HG03571 (cell line): Measurements from ENCODE around the gene KLHL42.
"Not testable (repeated sequence)": the region's sequence is repeated elsewhere in the genome, so short reads cannot be mapped to it uniquely, and the experiment has no call there.

Experiments used
- ATAC-seq: cut with Tn5 transposase; IDR thresholded peaks from one replicate; pipeline ENCODE4 v1.9.1; 2021; ENCODE audit not compliant: unreplicated experiment

The KLHL42 gene, protein sequence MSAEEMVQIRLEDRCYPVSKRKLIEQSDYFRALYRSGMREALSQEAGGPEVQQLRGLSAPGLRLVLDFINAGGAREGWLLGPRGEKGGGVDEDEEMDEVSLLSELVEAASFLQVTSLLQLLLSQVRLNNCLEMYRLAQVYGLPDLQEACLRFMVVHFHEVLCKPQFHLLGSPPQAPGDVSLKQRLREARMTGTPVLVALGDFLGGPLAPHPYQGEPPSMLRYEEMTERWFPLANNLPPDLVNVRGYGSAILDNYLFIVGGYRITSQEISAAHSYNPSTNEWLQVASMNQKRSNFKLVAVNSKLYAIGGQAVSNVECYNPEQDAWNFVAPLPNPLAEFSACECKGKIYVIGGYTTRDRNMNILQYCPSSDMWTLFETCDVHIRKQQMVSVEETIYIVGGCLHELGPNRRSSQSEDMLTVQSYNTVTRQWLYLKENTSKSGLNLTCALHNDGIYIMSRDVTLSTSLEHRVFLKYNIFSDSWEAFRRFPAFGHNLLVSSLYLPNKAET

DNA sequence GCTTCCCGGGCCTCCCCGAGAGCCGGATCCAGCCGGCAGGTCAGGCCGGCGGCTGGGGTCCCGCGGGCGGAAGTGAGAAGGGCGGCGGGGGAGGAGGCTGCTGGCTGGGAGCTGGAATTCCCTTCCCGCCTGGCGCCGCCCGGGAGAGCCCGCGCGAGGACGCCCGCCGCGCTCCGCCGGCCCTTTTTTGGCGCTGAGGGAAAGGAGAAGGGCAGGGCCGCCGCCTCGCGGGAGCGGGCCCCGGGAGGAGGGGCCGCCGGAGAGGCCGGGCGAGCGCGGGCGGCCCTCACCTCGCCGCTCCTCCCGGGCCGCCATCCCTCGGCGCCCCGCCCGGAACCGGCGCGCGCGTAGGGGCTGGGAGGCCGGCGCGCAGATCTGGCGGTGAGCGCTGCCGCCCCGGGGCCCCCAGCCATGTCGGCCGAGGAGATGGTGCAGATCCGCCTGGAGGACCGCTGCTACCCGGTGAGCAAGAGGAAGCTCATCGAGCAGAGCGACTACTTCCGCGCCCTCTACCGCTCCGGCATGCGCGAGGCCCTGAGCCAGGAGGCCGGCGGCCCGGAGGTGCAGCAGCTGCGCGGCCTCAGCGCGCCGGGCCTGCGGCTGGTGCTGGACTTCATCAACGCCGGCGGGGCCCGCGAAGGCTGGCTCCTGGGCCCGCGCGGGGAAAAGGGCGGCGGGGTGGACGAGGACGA lies at the start of gene KLHL42, which contains the start of gene MANSC4:
Gene KLHL42, plus strand, starts transcription at position 314 of the 692 bp plus-strand sequence. Its CDS starts 98 bp downstream, at position 412.
Gene MANSC4, minus strand, starts transcription at position 317 of the 692 bp plus-strand sequence. CDS start 8,960 bp downstream, outside the sequence.
- peak; percentile 75 for ATAC-seq

DNA sequence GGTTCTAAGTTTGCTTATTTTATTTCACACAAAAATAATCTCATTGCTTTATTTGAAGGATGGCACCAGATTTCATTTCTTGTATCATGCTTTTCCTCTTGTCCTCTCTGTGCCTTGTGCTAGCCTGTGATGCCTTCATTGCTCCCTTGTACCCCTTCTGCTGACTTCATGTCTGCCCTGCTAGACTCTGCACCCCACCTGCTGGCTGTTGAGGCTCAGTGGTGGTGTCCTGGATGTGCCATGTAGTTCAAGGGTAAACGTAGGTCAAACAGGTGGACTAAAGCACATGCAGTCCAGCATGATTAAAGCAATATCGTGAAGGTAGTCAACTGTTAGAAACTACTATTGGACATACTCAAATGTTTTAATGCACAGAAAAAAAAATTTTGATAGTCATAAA lies 47.8 kb upstream of the KLHL42 start:
- no peak for ATAC-seq

DNA sequence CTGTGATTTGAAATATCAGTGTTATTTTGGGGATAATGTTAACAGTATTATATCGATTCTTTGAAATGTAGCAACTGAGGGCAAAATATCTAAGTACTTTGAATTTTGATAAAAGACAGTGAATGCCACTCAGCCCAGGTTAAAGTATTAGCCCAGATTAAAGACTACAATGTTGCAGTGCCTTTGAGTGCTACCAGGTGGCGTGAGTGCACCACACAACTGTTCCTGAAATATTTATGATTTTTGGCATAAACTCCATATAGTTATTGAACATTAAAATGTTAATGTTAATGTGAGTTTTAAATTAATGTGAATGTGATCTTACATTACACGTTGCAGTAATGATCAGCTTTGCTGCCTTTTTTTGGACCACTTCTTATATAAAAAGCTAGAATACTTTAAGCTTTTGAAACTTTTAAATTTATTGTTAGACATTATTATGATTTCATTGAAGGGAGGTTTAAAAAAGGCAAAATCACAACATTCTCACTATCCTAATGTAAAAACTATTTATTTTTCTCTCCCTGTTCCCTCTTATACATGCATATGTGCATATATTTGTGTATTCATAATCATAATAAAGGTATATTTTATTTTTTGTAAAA lies 46.9 kb upstream of the KLHL42 start:
- ATAC-seq: peak; percentile 73

DNA sequence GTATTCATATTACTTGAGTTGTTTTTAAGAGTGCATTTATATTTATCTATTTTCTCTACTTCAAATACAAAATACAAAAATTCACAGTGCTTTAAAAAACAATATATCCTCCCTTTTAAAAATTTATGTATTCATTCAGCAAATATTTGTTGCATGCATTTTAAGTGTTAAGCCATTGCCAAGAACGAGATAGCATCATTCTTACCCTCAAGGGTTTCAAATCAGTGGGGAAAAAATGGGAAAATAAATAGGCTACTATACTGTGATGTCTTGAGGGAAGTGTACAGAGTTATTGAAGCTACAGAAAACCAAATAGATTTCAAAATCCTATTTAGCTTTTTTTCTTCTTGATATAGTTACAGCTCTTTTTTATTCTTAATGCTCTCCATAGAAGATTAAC lies 46.2 kb upstream of the KLHL42 start:
- ATAC-seq: no peak

DNA sequence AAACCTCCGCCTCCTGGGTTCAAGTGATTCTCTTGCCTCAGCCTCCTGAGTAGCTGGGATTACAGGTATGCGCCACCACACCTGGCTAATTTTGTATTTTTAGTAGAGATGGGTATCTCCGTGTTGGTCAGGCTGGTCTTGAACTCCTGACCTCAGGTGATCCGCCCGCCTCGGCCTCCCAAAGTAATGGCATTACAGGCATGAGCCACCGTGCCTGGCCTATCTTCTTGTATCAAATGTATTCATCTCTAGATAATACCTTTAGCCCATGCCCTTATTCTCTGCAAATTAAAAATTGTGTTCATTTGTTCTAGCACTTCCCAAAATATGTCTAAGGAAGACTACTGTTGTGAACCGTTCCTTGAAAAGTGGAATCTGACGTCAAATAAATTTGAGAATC lies 45.7 kb upstream of the KLHL42 start:
- not testable (repeated sequence) for ATAC-seq

DNA sequence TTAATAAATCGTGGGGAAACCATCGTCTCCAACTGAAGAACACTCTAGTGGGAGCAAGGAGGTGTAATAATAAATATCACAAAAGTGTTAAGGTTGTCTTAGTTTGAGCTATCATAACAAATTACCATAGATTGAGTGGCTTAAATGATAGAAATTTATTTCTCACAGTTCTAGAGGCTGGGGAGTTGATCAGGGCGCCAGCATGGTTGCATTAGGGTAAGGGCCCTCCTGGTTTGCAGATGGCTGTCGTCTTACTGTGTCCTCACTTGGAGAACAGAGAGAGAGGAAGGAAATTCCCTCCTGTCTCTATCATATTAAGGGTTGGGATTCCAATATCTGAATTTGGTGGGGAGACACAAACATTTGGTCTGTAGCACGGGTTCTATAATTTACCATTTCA lies 36.4 kb upstream of the KLHL42 start:
- no peak for ATAC-seq

DNA sequence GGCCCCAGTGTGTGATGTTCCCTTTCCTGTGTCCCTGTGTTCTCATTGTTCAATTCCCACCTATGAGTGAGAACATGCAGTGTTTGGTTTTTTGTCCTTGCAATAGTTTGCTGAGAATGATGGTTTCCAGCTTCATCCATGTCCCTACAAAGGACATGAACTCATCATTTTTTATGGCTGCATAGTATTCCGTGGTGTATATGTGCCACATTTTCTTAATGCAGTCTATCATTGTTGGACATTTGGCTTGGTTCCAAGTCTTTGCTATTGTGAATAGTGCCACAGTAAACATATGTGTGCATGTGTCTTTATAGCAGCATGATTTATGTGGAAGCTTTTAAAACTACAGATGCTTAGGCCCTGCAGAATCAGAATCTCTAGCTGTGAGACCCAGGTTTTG lies 34.3 kb upstream of the KLHL42 start:
- not testable (repeated sequence) for ATAC-seq

DNA sequence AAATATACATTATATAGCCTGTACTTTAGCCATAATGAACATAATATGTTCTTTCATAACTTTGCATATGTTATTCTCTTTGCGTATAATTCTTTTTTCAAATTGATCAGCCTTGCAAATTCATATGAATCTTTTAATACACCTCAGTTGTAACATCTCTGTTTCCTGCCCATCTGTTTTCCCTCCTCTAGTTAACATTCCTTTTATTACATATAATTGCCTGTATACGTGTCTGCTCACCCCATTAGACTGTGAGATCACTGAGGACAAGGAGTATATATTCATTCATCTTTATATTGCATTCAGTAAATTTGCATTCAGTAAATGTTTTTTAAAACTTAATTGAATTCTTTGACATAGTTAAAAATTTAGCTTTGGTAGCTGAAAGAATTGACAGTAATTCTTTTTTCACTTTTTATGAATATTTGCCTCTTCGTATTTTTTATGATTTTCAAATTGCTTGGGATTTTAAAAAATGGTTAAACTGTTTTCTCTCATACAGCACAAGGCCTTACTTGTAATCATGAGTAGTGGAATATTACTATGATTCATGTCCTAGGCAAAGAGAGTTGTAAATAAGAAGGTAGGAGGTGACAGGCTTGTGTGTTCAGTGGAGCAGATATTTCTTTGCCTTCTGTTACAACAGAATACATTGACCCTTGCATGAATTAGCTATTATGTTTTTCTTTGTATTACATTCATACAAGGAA lies 32.8 kb upstream of the KLHL42 start:
- ATAC-seq: no peak

DNA sequence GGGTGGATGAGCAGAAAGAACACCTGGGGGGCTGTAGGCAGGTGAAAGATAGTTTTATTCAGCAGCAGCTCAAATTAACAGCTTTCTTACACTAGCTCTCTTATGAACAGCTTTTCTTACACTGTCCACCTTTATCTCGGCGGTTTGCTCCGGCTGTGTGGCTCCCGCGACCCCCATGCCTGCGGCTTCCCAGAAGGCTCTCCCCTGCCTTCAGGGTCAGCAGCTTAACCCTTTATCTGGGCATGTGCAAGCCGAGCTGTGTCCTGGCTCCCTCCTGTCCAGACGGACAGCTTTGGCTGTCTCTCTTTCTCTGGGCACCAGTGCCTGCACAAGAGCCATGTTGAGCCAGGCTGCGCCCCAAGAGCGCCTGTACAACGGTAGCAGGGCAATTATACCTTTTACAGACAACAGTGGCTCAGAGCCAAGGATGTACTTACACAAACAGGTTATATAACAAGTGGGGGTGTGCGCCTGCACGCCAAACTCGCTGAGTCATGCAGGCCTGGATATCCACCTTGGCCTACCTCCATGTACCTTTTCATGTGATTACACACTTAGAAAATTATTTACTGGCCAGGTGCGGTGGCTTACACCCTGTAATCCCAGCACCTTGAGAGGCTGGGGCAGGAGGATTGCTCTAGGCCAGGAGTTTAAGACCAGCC lies 28.5 kb upstream of the KLHL42 start:
- ATAC-seq: no peak

DNA sequence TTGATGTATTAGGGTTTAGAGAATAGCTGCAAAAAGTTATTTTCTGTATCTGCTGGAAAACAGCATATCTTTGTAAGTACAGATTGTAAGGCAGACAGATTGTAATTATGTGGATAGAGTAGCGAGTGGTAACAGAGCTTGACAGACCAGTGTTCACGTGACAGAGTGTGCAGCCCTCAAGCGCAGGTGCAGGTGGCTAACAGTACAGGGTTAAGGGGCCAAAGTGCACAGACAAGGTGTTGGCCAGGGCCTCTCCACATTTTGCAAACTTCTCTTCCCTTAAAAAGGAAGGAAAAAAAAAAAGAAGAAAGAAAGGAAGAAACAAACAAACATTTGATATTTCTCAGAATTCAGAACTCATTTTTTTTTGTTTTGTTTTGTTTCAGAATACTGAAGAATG lies 25.2 kb upstream of the KLHL42 start:
- ATAC-seq: no peak

DNA sequence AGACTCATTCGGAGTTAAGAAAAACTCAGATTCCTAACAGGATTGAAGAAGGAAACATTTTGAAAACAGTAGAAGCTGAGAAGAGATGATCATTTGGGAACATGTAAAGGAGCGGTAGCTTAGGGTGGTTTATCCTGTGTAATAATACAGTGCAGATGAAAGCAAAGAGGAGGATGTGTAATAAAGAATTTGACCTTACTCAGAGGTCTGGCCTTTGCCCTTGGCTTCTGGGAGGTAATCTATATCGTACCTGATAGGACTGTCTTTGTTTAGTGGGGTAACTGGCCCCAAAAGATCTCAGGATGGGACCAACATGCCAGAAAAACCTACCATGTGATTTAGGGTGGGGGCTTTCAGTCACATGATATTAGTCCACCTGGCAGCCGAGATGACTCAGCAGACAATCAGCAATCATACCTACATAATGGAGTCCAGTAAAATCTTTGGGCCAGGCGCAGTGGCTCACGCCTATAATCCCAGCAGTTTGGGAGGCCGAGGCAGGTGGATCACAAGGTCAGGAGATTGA lies 23.3 kb upstream of the KLHL42 start:
- ATAC-seq: no peak

DNA sequence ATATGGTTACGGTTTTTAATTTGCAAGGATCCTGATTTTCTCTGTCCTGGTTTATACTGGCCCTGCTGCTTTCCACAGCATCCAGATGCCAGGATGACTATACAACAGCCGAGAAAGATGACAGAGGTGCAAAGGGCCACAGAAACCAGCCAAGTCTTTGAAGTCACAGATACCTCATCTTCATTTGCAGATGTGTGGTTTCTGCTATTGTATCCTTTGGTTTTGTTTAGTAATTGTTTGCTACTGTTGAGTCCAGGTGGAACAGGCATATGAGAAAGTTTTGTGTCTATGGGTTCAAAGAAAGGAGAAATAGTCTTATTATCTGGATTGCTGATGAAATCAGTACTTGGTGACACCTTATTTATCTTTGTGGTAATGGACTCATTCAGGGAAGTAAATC lies 17.3 kb upstream of the KLHL42 start:
- ATAC-seq: no peak

DNA sequence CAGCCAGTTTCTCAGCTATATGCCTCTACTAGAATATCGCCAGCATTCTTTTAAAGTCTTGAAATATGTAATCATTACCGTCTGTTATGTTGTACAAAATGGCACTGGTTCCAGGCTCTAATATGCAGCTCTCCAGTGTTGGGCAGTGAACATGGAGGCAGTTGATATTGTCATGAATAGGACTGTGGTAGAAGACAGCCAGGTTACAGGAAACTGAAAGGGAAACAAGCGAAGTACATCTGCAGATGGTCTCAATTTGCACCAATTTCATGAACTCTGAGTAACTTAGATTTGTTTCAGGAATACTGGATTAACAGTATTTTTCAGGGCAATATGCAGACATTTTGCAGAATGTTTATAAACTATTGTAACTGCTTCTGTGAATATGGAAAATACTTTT lies 13.4 kb upstream of the KLHL42 start:
- ATAC-seq: no peak

DNA sequence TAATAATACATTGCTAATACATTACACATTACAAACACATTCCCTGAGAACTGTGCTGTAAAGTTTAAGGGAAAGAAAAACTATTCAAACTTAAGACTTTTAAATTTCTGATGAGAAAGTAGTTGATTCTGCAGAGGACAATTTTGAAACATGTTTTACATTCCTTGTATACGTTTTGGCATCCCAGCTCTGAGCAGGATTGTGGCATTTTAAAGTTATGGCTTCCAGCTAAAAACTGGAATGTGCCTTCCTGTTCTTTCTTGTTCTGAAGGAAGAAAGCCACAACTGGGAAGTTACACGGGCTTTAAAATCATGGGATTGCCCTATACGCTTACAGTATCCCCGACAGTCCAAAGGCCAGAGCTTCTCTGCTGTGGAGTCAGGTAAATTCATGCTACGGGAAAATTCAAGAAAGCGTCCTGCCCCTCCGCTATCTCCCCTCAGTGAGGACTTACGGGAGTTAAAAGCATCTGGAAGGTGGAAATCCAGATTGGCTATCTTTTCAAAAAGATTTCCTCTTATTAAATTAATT lies 10.8 kb upstream of the KLHL42 start:
- ATAC-seq: no peak

DNA sequence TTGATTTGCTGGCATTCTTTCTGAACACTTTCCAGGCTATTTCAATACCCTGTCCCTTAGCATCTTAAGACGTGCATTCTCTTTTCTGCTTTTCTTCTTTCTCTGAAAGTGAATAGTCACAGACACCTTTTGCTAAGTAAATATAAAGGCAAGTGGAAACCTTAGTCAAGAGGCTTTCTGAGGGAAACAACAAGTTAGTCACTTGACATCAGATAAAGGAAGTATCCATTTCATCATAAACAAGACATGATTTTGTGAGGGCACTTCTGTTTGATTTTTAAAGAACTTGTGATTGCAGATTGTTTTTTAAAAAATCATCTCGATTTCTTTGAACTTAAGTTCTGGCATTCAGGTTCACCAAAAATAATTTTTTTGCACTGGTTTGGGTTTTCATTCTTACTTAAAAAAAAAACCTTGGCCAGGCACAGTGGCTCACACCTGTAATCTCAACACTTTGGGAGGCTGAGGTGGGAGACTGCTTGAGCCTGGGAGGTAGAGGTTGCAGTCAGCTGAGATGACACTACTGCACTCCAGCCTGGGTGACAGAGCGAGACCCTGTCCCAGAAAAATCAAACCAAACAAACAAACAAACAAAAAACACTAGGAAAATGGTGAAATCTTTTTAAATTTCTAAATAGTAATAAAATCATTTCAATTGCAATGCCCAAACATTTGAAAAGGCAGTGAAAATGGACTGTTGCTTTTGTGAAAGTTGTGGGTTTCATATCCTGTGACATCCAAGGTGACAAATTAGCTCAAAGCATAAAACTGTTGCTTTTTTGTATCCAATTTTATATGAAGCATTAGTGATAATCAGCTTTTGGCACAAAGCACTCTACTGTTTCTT lies 8.3 kb upstream of the KLHL42 start:
- ATAC-seq: no peak

DNA sequence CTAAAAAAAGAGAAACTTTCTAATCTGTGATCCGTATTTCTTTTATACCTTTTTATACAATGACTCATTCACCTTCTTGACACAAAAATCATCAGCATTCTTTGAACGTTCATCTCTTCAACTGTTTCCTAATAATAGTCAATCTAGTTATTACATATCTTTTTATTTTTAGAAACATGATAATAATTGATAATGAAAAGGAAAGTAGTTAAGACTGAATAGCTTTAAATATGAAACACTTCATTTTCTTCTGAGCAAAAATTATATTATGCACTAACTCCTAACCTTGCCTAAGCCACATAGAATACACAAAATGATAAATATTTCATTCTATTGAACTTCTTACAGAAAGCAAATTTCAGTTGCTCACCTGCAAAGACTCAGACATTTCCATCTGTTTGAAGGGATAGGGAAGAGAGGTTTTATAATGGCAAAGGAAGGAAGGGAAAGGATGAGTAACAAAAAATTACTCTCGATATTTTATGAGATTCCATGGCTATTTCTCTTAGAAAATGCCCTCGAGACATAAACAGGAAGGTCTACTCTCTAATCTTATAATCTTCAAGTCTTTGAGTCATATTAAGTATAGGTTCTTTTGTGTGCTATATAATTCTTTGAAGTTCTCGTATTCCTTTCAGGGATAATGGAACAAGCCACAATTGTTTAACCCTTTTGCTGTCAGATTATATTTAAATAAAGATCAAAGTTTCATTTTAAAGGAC lies 7.5 kb upstream of the KLHL42 start:
- no peak for ATAC-seq

DNA sequence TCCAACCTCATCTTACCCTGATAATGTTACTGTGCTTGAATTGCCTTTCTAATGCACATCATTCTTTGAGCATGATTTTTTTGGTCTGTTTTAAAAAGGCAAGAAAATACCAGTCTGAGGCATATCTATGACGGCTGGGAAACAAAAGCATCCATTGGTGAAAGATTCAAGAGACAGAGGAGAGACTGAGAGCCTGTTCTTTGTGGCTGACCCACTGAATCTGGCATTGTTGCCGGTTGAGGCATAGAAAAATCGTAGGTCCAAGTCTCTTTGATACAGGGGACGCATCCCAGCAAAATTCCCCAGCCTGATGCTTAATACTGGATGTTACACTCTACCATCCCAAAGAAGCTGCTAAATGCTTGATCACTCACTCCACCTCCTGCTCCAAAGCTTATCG lies 2.9 kb upstream of the KLHL42 start:
- ATAC-seq: no peak

DNA sequence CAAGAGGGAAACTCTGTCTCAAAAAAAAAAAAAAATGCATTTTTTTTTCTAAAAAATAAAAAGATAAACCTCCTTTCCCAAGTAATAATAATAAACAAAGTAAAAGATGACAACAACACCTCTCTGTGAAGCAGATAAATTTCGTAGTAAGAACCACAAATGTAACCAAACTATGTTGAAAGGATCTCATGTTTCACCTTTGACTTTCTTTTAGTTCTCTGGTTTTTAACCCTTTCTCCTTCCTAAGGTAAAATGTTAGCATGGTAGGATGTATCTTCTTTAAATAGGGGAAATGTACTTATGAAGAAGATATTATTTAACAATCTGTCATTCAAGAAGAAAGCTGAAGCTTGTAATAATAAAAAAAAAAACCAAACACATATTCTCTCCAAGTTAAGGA lies 1.8 kb upstream of the KLHL42 start:
- ATAC-seq: no peak
